Esophagus squamous epithelium (tissue), 5 donors: ENCODE data around the gene RAB3D. TPM values are rescaled to one million over a fixed set of nuclear protein-coding genes. Genes with fewer than 3 reads are reported as not detected.
"Not testable (repeated sequence)": the region's sequence is repeated elsewhere in the genome, so short reads cannot be mapped to it uniquely, and the experiment has no call there.

Experiments used
- DNase-seq: peaks from one replicate; lab custom pipeline; 2025; lab: John Stamatoyannopoulos, UW
- H3K27ac ChIP-seq, 4 donors: fragments of 200-600 bp; sonication (generic); one replicate each; pipeline ENCODE4 v1.5.1; 2016 to 2019; ENCODE audit warnings: mild to moderate bottlenecking in 1 of 4
- H3K27me3 ChIP-seq, 4 donors: fragments of 200-600 bp; sonication (generic); 1 replicate in 3 of 4; 2 replicates in 1 of 4; pipeline versions ENCODE4 v1.5.1 to v1.6.0; 2017 to 2021; ENCODE audit warnings: antibody characterized with exemption in 1 of 4
- H3K36me3 ChIP-seq, 3 donors: fragments of 200-600 bp; sonication (generic); one replicate each; pipeline ENCODE4 v1.5.1; 2016 to 2019
- H3K4me1 ChIP-seq, 3 donors: fragments of 200-600 bp; sonication (generic); one replicate each; pipeline ENCODE4 v1.5.1; 2017 to 2019
- H3K4me3 ChIP-seq, 4 donors: fragments of 200-600 bp; sonication (generic); 1 replicate in 3 of 4; 2 replicates in 1 of 4; pipeline ENCODE4 v1.5.1; 2016 to 2019; ENCODE audit warnings: mild to moderate bottlenecking in 2 of 4, moderate library complexity in 1 of 4
- H3K9me3 ChIP-seq, 3 donors: fragments of 200-600 bp; sonication (generic); one replicate each; pipeline ENCODE4 v1.5.1; 2016 to 2019
- CTCF ChIP-seq, 6 experiments: fragments of 450-650 bp in 4 of 6; fragments of 200-600 bp in 2 of 6; sonication (generic) in 2 of 6; IDR thresholded peaks; one replicate each; pipeline ENCODE4 v1.5.1; 2016 to 2019; ENCODE audit warnings: antibody characterized with exemption in 6 of 6, mild to moderate bottlenecking in 4 of 6, moderate library complexity in 4 of 6
- POLR2A ChIP-seq, 4 donors: fragments of 450-650 bp; IDR thresholded peaks; one replicate each; pipeline ENCODE4 v1.6.1; 2017; ENCODE audit warnings: antibody characterized with exemption in 4 of 4, mild to moderate bottlenecking in 4 of 4, moderate library complexity in 3 of 4
- WGBS, 2 donors: methylation state at CpG; one replicate each; pipeline ENCODE4 v1.1.5; 2018; 5-methylcytosine and 5-hydroxymethylcytosine counted together
- intact Hi-C: fragments of 100-400 bp; cut with DNase I; formaldehyde crosslinking; loops from one replicate; pipeline ENCODE4 v1.15.0; 2022
- total RNA-seq, 4 donors: library from RNA; depleted of rRNA; stranded (reverse); fragments of >200 nt; gene quantifications; one replicate each; pipeline ENCODE4 v1.1.0, GENCODE V29; 2016
- donor health status: DM: yes; HTN: yes; CAD: no.

The RAB3D gene
- total RNA-seq, 4 donors from 2014 or later: 55.9 to 90.4 (median 73.8) TPM

GRCh38 chr19:11338121-11338520, 1.3 kb downstream of the RAB3D start:
- Histone ChIP-seq H3K36me3 (peaks cover 40 to 66% (median 40%) of the 10 kb centered on the region in 3 donors), H3K4me1 (peaks cover 15 to 43% (median 16%) of the 10 kb centered on the region in 3 donors), H3K27me3 (no peaks in the 10 kb centered on the region), H3K4me3 (peak overlapping the region; percentile 80 to 98 (median 86)), H3K27ac (peak overlapping the region; percentile 91 to 95 (median 93)), H3K9me3 (no peaks in the 10 kb centered on the region)
- intact Hi-C loops: no loop called here
- DNase-seq: no peak
- 40 to 59% methylated on average over 1 to 4 of the region's 7 CpGs for WGBS, 2 donors
- TF ChIP-seq POLR2A (IDR thresholded peaks at IDR 0.05) (no peak), CTCF (IDR thresholded peaks at IDR 0.05) (no peak)

GRCh38 chr19:11337080-11337479, 2.4 kb downstream of the RAB3D start:
- Histone ChIP-seq H3K9me3 (no peaks in the 10 kb centered on the region), H3K4me1 (peaks cover 15 to 37% (median 15%) of the 10 kb centered on the region in 3 donors), H3K27me3 (no peaks in the 10 kb centered on the region), H3K27ac (no peak overlapping the region), H3K36me3 (peaks cover 42 to 67% (median 49%) of the 10 kb centered on the region in 3 donors), H3K4me3 (no peak overlapping the region)
- intact Hi-C loops: no loop called here
- 77 to 78% methylated on average over 11 to 13 of the region's 14 CpGs for WGBS, 2 donors
- TF ChIP-seq CTCF (IDR thresholded peaks at IDR 0.05) (no peak), POLR2A (IDR thresholded peaks at IDR 0.05) (no peak)
- no peak for DNase-seq

GRCh38 chr19:11335449-11336146, 3.9 kb downstream of the RAB3D start:
- Histone ChIP-seq H3K4me3 (no peak overlapping the region), H3K9me3 (no peaks in the 10 kb centered on the region), H3K27ac (no peak overlapping the region), H3K4me1 (peaks cover 15 to 37% (median 15%) of the 10 kb centered on the region in 3 donors), H3K27me3 (no peaks in the 10 kb centered on the region), H3K36me3 (peaks cover 44 to 73% (median 56%) of the 10 kb centered on the region in 3 donors)
- no peak for TF ChIP-seq POLR2A (IDR thresholded peaks at IDR 0.05)
- no peak for TF ChIP-seq CTCF (IDR thresholded peaks at IDR 0.05)
- intact Hi-C loops: no loop called here
- DNase-seq: no peak
- 97% methylated on average over 8 of the region's 17 CpGs; no CpG with 5 or more reads in 1 of the 2 donors for WGBS, 2 donors

GRCh38 chr19:11333838-11334237, 5.6 kb downstream of the RAB3D start:
- Histone ChIP-seq H3K4me1 (peaks cover 11 to 20% (median 11%) of the 10 kb centered on the region in 3 donors), H3K36me3 (peaks cover 44 to 91% (median 58%) of the 10 kb centered on the region in 3 donors)
- intact Hi-C loops, H3K4me3 ChIP-seq, DNase-seq, H3K9me3 ChIP-seq, H3K27me3 ChIP-seq, H3K27ac ChIP-seq: not testable (repeated sequence)
- WGBS, 2 donors: 71 to 80% methylated on average over 1 to 7 of the region's 9 CpGs

DNA sequence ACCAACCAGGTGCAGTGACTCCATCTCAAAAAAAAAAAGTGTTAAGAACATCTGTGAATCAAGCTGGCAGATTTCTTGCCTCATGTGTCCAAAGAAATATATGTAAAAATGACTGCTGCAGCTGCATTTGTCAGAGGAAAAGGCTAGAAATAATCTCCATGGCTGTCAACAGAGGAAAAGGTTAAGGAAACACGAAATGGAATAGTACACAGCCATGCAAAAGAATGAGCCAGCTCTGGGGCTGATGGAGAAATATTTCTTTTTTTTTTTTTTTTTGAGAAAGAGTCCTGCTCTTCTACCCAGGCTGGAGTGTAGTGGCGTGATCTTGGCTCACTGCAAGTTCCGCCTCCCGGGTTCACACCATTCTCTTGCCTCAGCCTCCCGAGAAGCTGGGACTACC, 6.6 kb downstream of the RAB3D start:
- H3K4me3 ChIP-seq: no peak overlapping the region
- H3K4me1 ChIP-seq: peaks cover under 1 to 10% (median 1%) of the 10 kb centered on the region in 3 donors
- WGBS, 2 donors: 94 to 95% methylated on average over 4 to 5 of the region's 5 CpGs
- intact Hi-C loops: no loop called here
- no peak for DNase-seq
- no peak for TF ChIP-seq CTCF (IDR thresholded peaks at IDR 0.05)
- TF ChIP-seq POLR2A (IDR thresholded peaks at IDR 0.05): no peak
- peaks cover 44 to 100% (median 67%) of the 10 kb centered on the region in 3 donors for H3K36me3 ChIP-seq
- H3K27ac ChIP-seq: no peak overlapping the region
- H3K27me3 ChIP-seq: no peaks in the 10 kb centered on the region
- H3K9me3 ChIP-seq: no peaks in the 10 kb centered on the region
